GM12891 (cell line): Measurements from ENCODE around the gene VWA5A.

Source experiments
- PAX5 ChIP-seq: IDR thresholded peaks from 2 replicates; pipeline ENCODE4 v1.6.1; 2011; ENCODE audit warnings: low read length, moderate library complexity, mild to moderate bottlenecking; ENCODE audit not compliant: insufficient read depth, severe bottlenecking
- POLR2A ChIP-seq: IDR thresholded peaks from 2 replicates; pipeline ENCODE4 v1.6.1; 2011; ENCODE audit warnings: low read depth, low read length, control low read depth
- POLR2AphosphoS5 ChIP-seq: IDR thresholded peaks from 2 replicates; pipeline ENCODE4 v1.6.1; 2011; ENCODE audit warnings: low read depth, low read length, control low read depth
- POU2F2 ChIP-seq: IDR thresholded peaks from 2 replicates; pipeline ENCODE4 v1.6.1; 2011; ENCODE audit warnings: low read depth, mild to moderate bottlenecking, control low read depth, low read length, moderate library complexity
- SPI1 ChIP-seq: IDR thresholded peaks from 2 replicates; pipeline ENCODE4 v1.6.1; 2011; ENCODE audit warnings: low read depth, low read length, control low read depth
- TAF1 ChIP-seq: IDR thresholded peaks from 2 replicates; pipeline ENCODE4 v1.6.1; 2011; ENCODE audit warnings: low read depth, low read length, control low read depth

DNA sequence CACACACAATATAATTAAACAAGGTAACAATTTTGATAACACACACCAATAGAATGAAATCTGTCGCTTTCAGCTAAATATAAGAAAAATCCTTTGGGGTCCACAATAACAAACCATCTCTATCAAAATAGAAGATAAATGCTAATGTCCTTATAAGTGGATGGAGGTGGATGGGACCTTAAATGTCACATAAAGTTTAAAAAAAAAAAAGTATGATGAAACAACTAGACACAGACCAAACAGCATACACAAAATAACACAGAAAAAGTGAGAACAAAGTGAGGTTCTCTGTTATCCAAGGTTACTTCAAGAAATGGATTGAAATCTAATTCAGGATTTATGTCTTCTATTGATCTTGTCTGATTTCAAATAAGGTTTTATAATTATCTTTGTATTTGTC lies 57.3 kb downstream of the VWA5A start:
- no peak for TF ChIP-seq SPI1
- TF ChIP-seq POLR2A = no peak
- TF ChIP-seq POLR2AphosphoS5 = no peak
- no peak for TF ChIP-seq TAF1
- no peak for TF ChIP-seq POU2F2
- no peak for TF ChIP-seq PAX5
